Activated CD8-positive, alpha-beta T cell treated with anti-CD3 and anti-CD28 coated beads for 36 hours (primary cell): Measurements from ENCODE around the gene DDX50. TPM values are rescaled to one million over a fixed set of nuclear protein-coding genes. Genes with fewer than 3 reads are reported as not detected.

ENCODE experiments used
- ATAC-seq: fragments of 200-7000 bp; cut with Tn5 transposase; one replicate; pipeline ENCODE4 v1.10.0; 2021; ENCODE audit warnings: mild to moderate bottlenecking, moderate library complexity
- CTCF ChIA-PET: fragments of 350-600 bp; sonication (Branson Sonifier 250); formaldehyde crosslinking; loops from one replicate; lab custom pipeline; 2021; ENCODE audit warnings: antibody characterized with exemption; lab: Charles Lee
- POLR2A ChIA-PET: fragments of 350-600 bp; sonication (Branson Sonifier 250); formaldehyde crosslinking; loops from one replicate; lab custom pipeline; 2021; ENCODE audit warnings: antibody characterized with exemption; lab: Charles Lee
- DNase-seq: peaks from one replicate; pipeline ENCODE4 v3.0.0-alpha.2; 2020
- H3K27ac Mint-ChIP-seq: one replicate; pipeline ENCODE4 v1.8.0; 2021; ENCODE audit warnings: mild to moderate bottlenecking, mixed read lengths
- H3K27me3 Mint-ChIP-seq: one replicate; pipeline ENCODE4 v1.8.0; 2021; ENCODE audit warnings: mixed read lengths
- H3K36me3 Mint-ChIP-seq: one replicate; pipeline ENCODE4 v1.8.0; 2021; ENCODE audit warnings: low read depth, mixed read lengths
- H3K4me1 Mint-ChIP-seq: one replicate; pipeline ENCODE4 v1.8.0; 2021; ENCODE audit warnings: low read depth, mixed read lengths
- H3K4me3 Mint-ChIP-seq: one replicate; pipeline ENCODE4 v1.8.0; 2021; ENCODE audit warnings: mild to moderate bottlenecking, moderate library complexity, mixed read lengths
- H3K9me3 Mint-ChIP-seq: one replicate; pipeline ENCODE4 v1.8.0; 2021; ENCODE audit warnings: mixed read lengths
- CTCF ChIP-seq: fragments of 200-600 bp; IDR thresholded peaks from one replicate; pipeline ENCODE4 v1.8.0; 2022; ENCODE audit warnings: antibody characterized with exemption, mild to moderate bottlenecking
- intact Hi-C: fragments of 100-400 bp; cut with micrococcal nuclease; formaldehyde crosslinking; loops from one replicate; pipeline ENCODE4 v1.10.0; 2022
- total RNA-seq, 2 experiments: library from RNA; stranded (reverse); gene quantifications; one replicate each; pipeline ENCODE4 v1.2.3, GENCODE V29; 2021

DDX50 gene
- total RNA-seq, 2 experiments from 2014 or later, result 102 to 105 TPM

- CTCF ChIA-PET, result interaction anchor here (1.1 to 3.0 kb wide), 4 partner anchors 8 to 72 kb away, joined by 3 to 15 read pairs (median 4); partner anchors contain the start of gene STOX1
Observed at GRCh38 chr10:68899186-68899745, 1.8 kb upstream of the DDX50 start.

GRCh38 chr10:68900427-68901104, 549 bp upstream of the DDX50 start:
- Mint-ChIP-seq H3K4me1 (peaks cover 36% of the 10 kb centered on the region), H3K27ac (peak overlapping the region; percentile 99), H3K36me3 (peaks cover 23% of the 10 kb centered on the region), H3K27me3 (no peaks in the 10 kb centered on the region), H3K9me3 (no peaks in the 10 kb centered on the region), H3K4me3 (peak overlapping the region; percentile 99)
- DNase-seq (peak; percentile 85), ATAC-seq (peak; percentile 55)
- TF ChIP-seq CTCF, result no peak
- ChIA-PET POLR2A (interaction anchor here (0.6 to 3.8 kb wide), 17 partner anchors 9 to 567 kb away, joined by 3 to 34 read pairs (median 3); partner anchors contain the start of genes DDX21 and STOX1), CTCF (interaction anchor here (0.7 to 3.0 kb wide), 3 partner anchors 55 to 87 kb away, joined by 3 to 15 read pairs (median 4); partner anchors contain the start of gene STOX1)
- intact Hi-C loops, result loop anchor here (5.0 to 10.0 kb wide), 2 partner anchors 57 to 106 kb away; partner anchors contain the start of gene DDX21

More at GRCh38 chr10:68899186-68899745, 1.8 kb upstream of the DDX50 start:
- POLR2A ChIA-PET, result interaction anchor here (1.0 to 3.8 kb wide), 4 partner anchors 57 to 317 kb away, joined by 3 to 34 read pairs (median 4); partner anchors contain the start of gene DDX21
- ATAC-seq (no peak), DNase-seq (no peak)
- Mint-ChIP-seq H3K4me1 (peaks cover 26% of the 10 kb centered on the region), H3K9me3 (no peaks in the 10 kb centered on the region), H3K27me3 (no peaks in the 10 kb centered on the region), H3K4me3 (no peak overlapping the region), H3K27ac (peak overlapping the region; percentile 7), H3K36me3 (peaks cover 21% of the 10 kb centered on the region)
- intact Hi-C loops, result no loop called here
- TF ChIP-seq CTCF, result no peak

GRCh38 chr10:68902382-68902781, 1.3 kb downstream of the DDX50 start:
- CTCF ChIA-PET, result no interaction called here
- no peaks in the 10 kb centered on the region for H3K27me3 Mint-ChIP-seq
- intact Hi-C loops, result loop anchor here (5.0 to 10.0 kb wide), 2 partner anchors 55 to 108 kb away; partner anchors contain the start of gene DDX21

GRCh38 chr10:68924593-68924992, 23.5 kb downstream of the DDX50 start:
- no peak for TF ChIP-seq CTCF
- DNase-seq (no peak), ATAC-seq (no peak)
- peaks cover 35% of the 10 kb centered on the region for H3K36me3 Mint-ChIP-seq
- ChIA-PET POLR2A (interaction anchor here (1.7 kb wide), 1 partner anchor 10 kb away, joined by 5 read pairs; no protein-coding TSS in a partner anchor), CTCF (interaction anchor here (1.2 kb wide), 1 partner anchor 27 kb away, joined by 3 read pairs; no protein-coding TSS in a partner anchor)
- H3K9me3 Mint-ChIP-seq, result no peaks in the 10 kb centered on the region
- peak overlapping the region; percentile 71 for H3K27ac Mint-ChIP-seq
- peaks cover 9% of the 10 kb centered on the region for H3K4me1 Mint-ChIP-seq
- no peak overlapping the region for H3K4me3 Mint-ChIP-seq
- H3K27me3 Mint-ChIP-seq, result no peaks in the 10 kb centered on the region
- intact Hi-C loops, result no loop called here

More at GRCh38 chr10:68902382-68902781, 1.3 kb downstream of the DDX50 start:
- Mint-ChIP-seq H3K36me3 (peaks cover 35% of the 10 kb centered on the region), H3K4me3 (peak overlapping the region; percentile 99), H3K4me1 (peaks cover 49% of the 10 kb centered on the region), H3K9me3 (no peaks in the 10 kb centered on the region), H3K27ac (peak overlapping the region; percentile 99)
- POLR2A ChIA-PET, result interaction anchor here (0.6 to 2.0 kb wide), 2 partner anchors 8 to 57 kb away, joined by 3 to 9 read pairs; no protein-coding TSS in a partner anchor
- TF ChIP-seq CTCF, result no peak
- ATAC-seq, result no peak
- no peak for DNase-seq
